ENCODE results near the gene PALMD. TPM values are rescaled to one million over a fixed set of nuclear protein-coding genes. Genes with fewer than 3 reads are reported as not detected.

Gene PALMD
- polyA plus RNA-seq (2013, experiment 1 of 2) = 4.6 TPM
- 3.4 TPM for polyA plus RNA-seq (2013, experiment 2 of 2)

GRCh38 chr1:99645699-99646531 lies at the start of gene PALMD:
Gene PALMD (plus strand): TSS chr1:99646113. CDS start chr1:99646318, 205 bp downstream.
- Histone ChIP-seq H3K4me3 (ENCODE audit: extremely low read depth, insufficient read depth, low read length, poor library complexity, severe bottlenecking) (no peak within 1 kb of the TSS), H3K4me1 (ENCODE audit: control insufficient read depth, insufficient read depth, low read length, poor library complexity, severe bottlenecking) (peaks cover 12% of the 10 kb centered on the region), H3K27ac (ENCODE audit: low read depth, low read length, severe bottlenecking) (peak within 1 kb of the TSS; percentile 65), H3K9me3 (ENCODE audit: control insufficient read depth, low read length) (no peaks in the 10 kb centered on the region), H3K36me3 (ENCODE audit: control insufficient read depth, insufficient read depth, low read length) (no peaks in the 10 kb centered on the region)
- WGBS, 2 experiments (ENCODE audit: insufficient coverage in 2 of 2) = 32 to 33% methylated on average over 12 to 13 of the region's 17 CpGs

GRCh38 chr1:99598738-99599411 lies 47.0 kb upstream of the PALMD start:
- H3K27ac ChIP-seq (ENCODE audit: low read depth, low read length, severe bottlenecking) = peak overlapping the region; percentile 93
- no peak overlapping the region for H3K4me3 ChIP-seq (ENCODE audit: extremely low read depth, insufficient read depth, low read length, poor library complexity, severe bottlenecking)
- no peaks in the 10 kb centered on the region for H3K9me3 ChIP-seq (ENCODE audit: control insufficient read depth, low read length)
- peaks cover 31% of the 10 kb centered on the region for H3K4me1 ChIP-seq (ENCODE audit: control insufficient read depth, insufficient read depth, low read length, poor library complexity, severe bottlenecking)
- 86 to 100% methylated on average over 1 of the region's 2 CpGs for WGBS, 2 experiments (ENCODE audit: insufficient coverage in 2 of 2)
- no peaks in the 10 kb centered on the region for H3K36me3 ChIP-seq (ENCODE audit: control insufficient read depth, insufficient read depth, low read length)

GRCh38 chr1:99599678-99600175 lies 46.2 kb upstream of the PALMD start:
- H3K4me1 ChIP-seq (ENCODE audit: control insufficient read depth, insufficient read depth, low read length, poor library complexity, severe bottlenecking) = peaks cover 27% of the 10 kb centered on the region
- H3K9me3 ChIP-seq (ENCODE audit: control insufficient read depth, low read length) = no peaks in the 10 kb centered on the region
- no peaks in the 10 kb centered on the region for H3K36me3 ChIP-seq (ENCODE audit: control insufficient read depth, insufficient read depth, low read length)
- no peak overlapping the region for H3K4me3 ChIP-seq (ENCODE audit: extremely low read depth, insufficient read depth, low read length, poor library complexity, severe bottlenecking)
- H3K27ac ChIP-seq (ENCODE audit: low read depth, low read length, severe bottlenecking) = peak overlapping the region; percentile 93
- 34 to 37% methylated on average over 2 of the region's 5 CpGs for WGBS, 2 experiments (ENCODE audit: insufficient coverage in 2 of 2)

GRCh38 chr1:99600782-99601181 lies 45.1 kb upstream of the PALMD start:
- no peaks in the 10 kb centered on the region for H3K36me3 ChIP-seq (ENCODE audit: control insufficient read depth, insufficient read depth, low read length)
- WGBS, 2 experiments (ENCODE audit: insufficient coverage in 2 of 2) = 67% methylated on average over 1 of the region's 3 CpGs; no CpG with 5 or more reads in 1 of the 2 experiments
- H3K27ac ChIP-seq (ENCODE audit: low read depth, low read length, severe bottlenecking) = peak overlapping the region; percentile 93
- H3K4me3 ChIP-seq (ENCODE audit: extremely low read depth, insufficient read depth, low read length, poor library complexity, severe bottlenecking) = no peak overlapping the region
- H3K9me3 ChIP-seq (ENCODE audit: control insufficient read depth, low read length) = no peaks in the 10 kb centered on the region
- peaks cover 27% of the 10 kb centered on the region for H3K4me1 ChIP-seq (ENCODE audit: control insufficient read depth, insufficient read depth, low read length, poor library complexity, severe bottlenecking)

GRCh38 chr1:99601208-99601607 lies 44.7 kb upstream of the PALMD start:
- no peak overlapping the region for H3K4me3 ChIP-seq (ENCODE audit: extremely low read depth, insufficient read depth, low read length, poor library complexity, severe bottlenecking)
- peak overlapping the region; percentile 93 for H3K27ac ChIP-seq (ENCODE audit: low read depth, low read length, severe bottlenecking)
- H3K4me1 ChIP-seq (ENCODE audit: control insufficient read depth, insufficient read depth, low read length, poor library complexity, severe bottlenecking) = peaks cover 27% of the 10 kb centered on the region
- no peaks in the 10 kb centered on the region for H3K9me3 ChIP-seq (ENCODE audit: control insufficient read depth, low read length)
- WGBS, 2 experiments (ENCODE audit: insufficient coverage in 2 of 2) = 20 to 67% methylated on average over 1 of the region's 3 CpGs
- H3K36me3 ChIP-seq (ENCODE audit: control insufficient read depth, insufficient read depth, low read length) = no peaks in the 10 kb centered on the region

GRCh38 chr1:99601709-99602403 lies 44.1 kb upstream of the PALMD start:
- WGBS, 2 experiments (ENCODE audit: insufficient coverage in 2 of 2) = 100% methylated on average over 1 of the region's 4 CpGs; no CpG with 5 or more reads in 1 of the 2 experiments

GRCh38 chr1:99602404-99602969 lies 43.4 kb upstream of the PALMD start:
- no peak overlapping the region for H3K27ac ChIP-seq (ENCODE audit: low read depth, low read length, severe bottlenecking)
- H3K9me3 ChIP-seq (ENCODE audit: control insufficient read depth, low read length) = peaks cover under 1% of the 10 kb centered on the region
- peaks cover 27% of the 10 kb centered on the region for H3K4me1 ChIP-seq (ENCODE audit: control insufficient read depth, insufficient read depth, low read length, poor library complexity, severe bottlenecking)
- no peaks in the 10 kb centered on the region for H3K36me3 ChIP-seq (ENCODE audit: control insufficient read depth, insufficient read depth, low read length)
- no CpG with 5 or more reads among the region's 1 CpG for WGBS, 2 experiments (ENCODE audit: insufficient coverage in 2 of 2)
- no peak overlapping the region for H3K4me3 ChIP-seq (ENCODE audit: extremely low read depth, insufficient read depth, low read length, poor library complexity, severe bottlenecking)

More at GRCh38 chr1:99601709-99602403, 44.1 kb upstream of the PALMD start:
- no peak overlapping the region for H3K27ac ChIP-seq (ENCODE audit: low read depth, low read length, severe bottlenecking)
- no peaks in the 10 kb centered on the region for H3K36me3 ChIP-seq (ENCODE audit: control insufficient read depth, insufficient read depth, low read length)
- H3K4me1 ChIP-seq (ENCODE audit: control insufficient read depth, insufficient read depth, low read length, poor library complexity, severe bottlenecking) = peaks cover 27% of the 10 kb centered on the region
- no peaks in the 10 kb centered on the region for H3K9me3 ChIP-seq (ENCODE audit: control insufficient read depth, low read length)
- H3K4me3 ChIP-seq (ENCODE audit: extremely low read depth, insufficient read depth, low read length, poor library complexity, severe bottlenecking) = no peak overlapping the region

GRCh38 chr1:99603699-99604560 lies 42.0 kb upstream of the PALMD start:
- peaks cover 7% of the 10 kb centered on the region for H3K9me3 ChIP-seq (ENCODE audit: control insufficient read depth, low read length)
- WGBS, 2 experiments (ENCODE audit: insufficient coverage in 2 of 2) = 100% methylated on average over 1 of the region's 1 CpG; no CpG with 5 or more reads in 1 of the 2 experiments
- H3K4me3 ChIP-seq (ENCODE audit: extremely low read depth, insufficient read depth, low read length, poor library complexity, severe bottlenecking) = no peak overlapping the region
- H3K27ac ChIP-seq (ENCODE audit: low read depth, low read length, severe bottlenecking) = no peak overlapping the region
- H3K36me3 ChIP-seq (ENCODE audit: control insufficient read depth, insufficient read depth, low read length) = no peaks in the 10 kb centered on the region
- peaks cover 22% of the 10 kb centered on the region for H3K4me1 ChIP-seq (ENCODE audit: control insufficient read depth, insufficient read depth, low read length, poor library complexity, severe bottlenecking)

- Histone ChIP-seq H3K27ac (ENCODE audit: low read depth, low read length, severe bottlenecking) (no peak overlapping the region), H3K4me3 (ENCODE audit: extremely low read depth, insufficient read depth, low read length, poor library complexity, severe bottlenecking) (no peak overlapping the region)
- 86% methylated on average over 1 of the region's 2 CpGs; no CpG with 5 or more reads in 1 of the 2 experiments for WGBS, 2 experiments (ENCODE audit: insufficient coverage in 2 of 2)
Measured at GRCh38 chr1:99606306-99606705, 39.6 kb upstream of the PALMD start.

More at GRCh38 chr1:99606306-99606705, 39.6 kb upstream of the PALMD start:
- peaks cover 2% of the 10 kb centered on the region for H3K4me1 ChIP-seq (ENCODE audit: control insufficient read depth, insufficient read depth, low read length, poor library complexity, severe bottlenecking)
- no peaks in the 10 kb centered on the region for H3K36me3 ChIP-seq (ENCODE audit: control insufficient read depth, insufficient read depth, low read length)
- H3K9me3 ChIP-seq (ENCODE audit: control insufficient read depth, low read length) = peaks cover 7% of the 10 kb centered on the region
